HG03460 (cell line): Measurements from ENCODE around the gene GCHFR.

Experiments used
- ATAC-seq: cut with Tn5 transposase; IDR thresholded peaks from one replicate; pipeline ENCODE4 v1.9.1; 2021; ENCODE audit not compliant: unreplicated experiment

The GCHFR gene

DNA sequence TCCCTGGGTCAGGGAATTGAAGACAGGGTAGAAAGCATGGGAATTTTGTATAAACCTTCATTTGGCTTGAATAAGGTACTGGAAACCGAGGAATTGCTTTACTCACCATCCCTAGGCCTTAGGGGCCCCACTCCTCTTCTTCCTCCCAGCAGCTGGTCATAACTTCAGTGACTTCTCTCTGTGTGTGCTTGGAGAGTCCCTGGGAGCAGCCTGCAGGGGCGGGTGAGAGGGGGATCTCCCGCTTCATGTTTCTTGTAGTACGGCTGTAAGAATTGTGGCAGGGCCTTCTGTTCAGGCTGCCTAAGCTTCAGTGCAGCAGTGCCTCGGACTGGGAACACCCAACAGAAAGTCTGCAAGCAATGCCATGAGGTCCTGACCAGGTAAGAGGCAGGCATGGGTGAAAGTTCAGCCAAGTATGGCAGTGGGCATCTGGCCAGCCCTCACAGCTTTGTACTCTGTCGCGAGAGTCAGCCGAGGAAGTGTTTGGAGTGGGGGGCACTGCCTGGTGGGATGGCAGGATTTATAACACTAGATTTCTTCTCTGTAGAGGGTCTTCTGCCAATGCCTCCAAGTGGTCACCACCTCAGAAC is 45.1 kb downstream of the GCHFR start:
- ATAC-seq, result no peak

- no peak for ATAC-seq
Measured at GRCh38 chr15:40812721-40813425, 49.0 kb downstream of the GCHFR start.

- ATAC-seq, result no peak
Measured at GRCh38 chr15:40815042-40815698, 51.3 kb downstream of the GCHFR start.
